B cell (primary cell): ENCODE measurements around the gene PIM2. TPM values are rescaled to one million over a fixed set of nuclear protein-coding genes. Genes with fewer than 3 reads are reported as not detected.

Source experiments
- ATAC-seq: fragments of 200-7000 bp; cut with Tn5 transposase; one replicate; pipeline ENCODE4 v1.10.0; 2021; ENCODE audit warnings: low read depth, mild to moderate bottlenecking, moderate number of reproducible peaks, moderate library complexity
- CTCF ChIA-PET: fragments of 350-600 bp; sonication (Branson Sonifier 250); formaldehyde crosslinking; loops from one replicate; lab custom pipeline; 2021; ENCODE audit warnings: antibody characterized with exemption, inconsistent platforms; lab: Charles Lee
- POLR2A ChIA-PET: fragments of 350-600 bp; sonication (Branson Sonifier 250); formaldehyde crosslinking; loops from one replicate; lab custom pipeline; 2021; ENCODE audit warnings: antibody characterized with exemption; lab: Charles Lee
- DNase-seq: peaks from one replicate; pipeline ENCODE4 v3.0.0; 2013
- H2AFZ ChIP-seq: 2 replicates; pipeline ENCODE4 v1.6.1; 2012; ENCODE audit warnings: mild to moderate bottlenecking, low read depth, low read length; ENCODE audit not compliant: insufficient read depth, poor library complexity, severe bottlenecking
- H3K27ac ChIP-seq, 2 donors: 1 replicate in 1 of 2; 2 replicates in 1 of 2; pipeline ENCODE4 v1.5.1; 2012 to 2013; ENCODE audit warnings: low read length in 2 of 2, mild to moderate bottlenecking in 2 of 2, moderate library complexity in 1 of 2
- H3K27me3 ChIP-seq, 4 experiments: fragments of 200-600 bp in 1 of 4; sonication (generic) in 1 of 4; replicated peaks in 1 of 4; 1 replicate in 2 of 4; 2 replicates in 2 of 4; pipeline versions ENCODE4 v1.6.1 to v1.7.0; 2013 to 2016; ENCODE audit warnings: low read length in 3 of 4, mild to moderate bottlenecking in 2 of 4, mixed read lengths in 1 of 4, moderate library complexity in 1 of 4; ENCODE audit not compliant: insufficient read depth in 4 of 4, control insufficient read depth in 3 of 4; ENCODE audit errors: control extremely low read depth in 1 of 4
- H3K36me3 ChIP-seq, 2 experiments: replicated peaks in 1 of 2; 1 replicate in 1 of 2; 2 replicates in 1 of 2; pipeline versions ENCODE4 v1.6.1 to v1.7.1; 2013; ENCODE audit warnings: low read length in 1 of 2; ENCODE audit not compliant: insufficient read depth in 2 of 2, control insufficient read depth in 1 of 2; ENCODE audit errors: control extremely low read depth in 1 of 2, extremely low read depth in 1 of 2
- H3K4me1 ChIP-seq, 2 donors: fragments of 200-600 bp in 1 of 2; sonication (generic) in 1 of 2; 1 replicate in 1 of 2; 2 replicates in 1 of 2; pipeline versions ENCODE4 v1.5.1 to v1.6.1; 2013 to 2017; ENCODE audit warnings: low read length in 2 of 2; ENCODE audit not compliant: control insufficient read depth in 2 of 2, insufficient read depth in 2 of 2
- H3K4me2 ChIP-seq: replicated peaks from 2 replicates; pipeline ENCODE3; 2012; ENCODE audit warnings: mild to moderate bottlenecking, low read depth, low read length; ENCODE audit not compliant: poor library complexity, severe bottlenecking
- H3K4me3 ChIP-seq, 5 experiments: fragments of 200-600 bp in 1 of 5; sonication (generic) in 1 of 5; 1 replicate in 3 of 5; 2 replicates in 2 of 5; pipeline versions ENCODE4 v1.5.1 to v1.7.0; 2011 to 2016; ENCODE audit warnings: low read length in 4 of 5, mild to moderate bottlenecking in 4 of 5, low read depth in 2 of 5, control low read depth in 1 of 5, moderate library complexity in 1 of 5; ENCODE audit not compliant: insufficient read depth in 1 of 5; ENCODE audit errors: control extremely low read depth in 1 of 5, extremely low read depth in 1 of 5
- H3K79me2 ChIP-seq: fragments of 200-600 bp; sonication (generic); one replicate; pipeline ENCODE4 v1.6.0; 2016; ENCODE audit warnings: low read length; ENCODE audit not compliant: control insufficient read depth, insufficient read depth
- H3K9ac ChIP-seq: fragments of 200-600 bp; sonication (generic); 2 replicates; pipeline ENCODE4 v1.6.1; 2017; ENCODE audit warnings: mild to moderate bottlenecking, low read length, moderate library complexity
- H3K9me3 ChIP-seq, 3 donors: one replicate each; pipeline versions ENCODE4 v1.6.1 to v1.7.1; 2013; ENCODE audit warnings: low read length in 2 of 3; ENCODE audit not compliant: control insufficient read depth in 2 of 3, insufficient read depth in 1 of 3; ENCODE audit errors: control extremely low read depth in 1 of 3
- H4K20me1 ChIP-seq: 2 replicates; pipeline ENCODE4 v1.6.0; 2012; ENCODE audit warnings: mild to moderate bottlenecking, low read length; ENCODE audit not compliant: insufficient read depth, control insufficient read depth, poor library complexity, severe bottlenecking
- H3K27ac Mint-ChIP-seq: one replicate; pipeline ENCODE4 v1.8.0; 2021; ENCODE audit warnings: mixed read lengths
- H3K27me3 Mint-ChIP-seq: one replicate; pipeline ENCODE4 v1.8.0; 2021; ENCODE audit warnings: mixed read lengths
- H3K4me1 Mint-ChIP-seq: one replicate; pipeline ENCODE4 v1.8.0; 2021; ENCODE audit warnings: mixed read lengths
- H3K4me3 Mint-ChIP-seq: one replicate; pipeline ENCODE4 v1.8.0; 2021; ENCODE audit warnings: mixed read lengths
- H3K9me3 Mint-ChIP-seq: one replicate; pipeline ENCODE4 v1.8.0; 2022; ENCODE audit warnings: mixed read lengths; ENCODE audit not compliant: insufficient read depth
- EZH2 ChIP-seq: IDR thresholded peaks from 2 replicates; pipeline ENCODE4 v1.6.1; 2012; ENCODE audit warnings: borderline replicate concordance, low read depth, mild to moderate bottlenecking, moderate library complexity, low read length; ENCODE audit not compliant: insufficient read depth, poor library complexity, severe bottlenecking
- WGBS: methylation state at CpG from one replicate; pipeline ENCODE4 v1.1.5; 2013; ENCODE audit warnings: missing lambda C conversion rate; ENCODE audit not compliant: insufficient coverage; 5-methylcytosine and 5-hydroxymethylcytosine counted together
- intact Hi-C: fragments of 100-400 bp; cut with micrococcal nuclease; formaldehyde crosslinking; loops from one replicate; pipeline ENCODE4 v1.10.0; 2022
- polyA plus RNA-seq: library from polyadenylated mRNA; depleted of rRNA; stranded (reverse); fragments of >200 nt; gene quantifications from 2 replicates; pipeline ENCODE4 v1.2.3, GENCODE V29; 2012
- total RNA-seq, 2 donors: library from RNA; stranded (reverse); fragments of 120-200 nt in 1 of 2; gene quantifications; 1 replicate in 1 of 2; 2 replicates in 1 of 2; pipeline versions ENCODE4 v1.2.3 to v1.2.4, GENCODE V29; 2013 to 2022
- TF ChIP-seq, protein P1 (sequence below): fragments of 200-600 bp; IDR thresholded peaks from one replicate; pipeline ENCODE4 v1.8.0; 2022; ENCODE audit warnings: antibody characterized with exemption, mild to moderate bottlenecking

PIM2 gene
- total and polyA plus RNA-seq, 2 donors (not counting 1 experiment from before 2014, with no cell fraction given) = 276 to 315 TPM

DNA sequence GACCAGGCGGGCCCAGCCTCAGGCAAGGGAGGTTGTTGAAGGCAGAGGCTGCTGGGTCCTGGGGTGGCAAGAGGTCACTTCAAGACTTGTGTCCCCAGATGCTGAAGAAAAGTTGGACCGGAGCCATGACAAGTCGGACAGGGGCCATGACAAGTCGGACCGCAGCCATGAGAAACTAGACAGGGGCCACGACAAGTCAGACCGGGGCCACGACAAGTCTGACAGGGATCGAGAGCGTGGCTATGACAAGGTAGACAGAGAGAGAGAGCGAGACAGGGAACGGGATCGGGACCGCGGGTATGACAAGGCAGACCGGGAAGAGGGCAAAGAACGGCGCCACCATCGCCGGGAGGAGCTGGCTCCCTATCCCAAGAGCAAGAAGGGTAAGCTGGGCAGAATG is 16.7 kb downstream of the PIM2 start:
- no peaks in the 10 kb centered on the region for H3K9me3 ChIP-seq
- H3K4me3 ChIP-seq = no peak overlapping the region
- Mint-ChIP-seq H3K27me3 (no peaks in the 10 kb centered on the region), H3K4me3 (no peak overlapping the region), H3K4me1 (peaks cover 12% of the 10 kb centered on the region), H3K27ac (peak overlapping the region; percentile 65), H3K9me3 (no peaks in the 10 kb centered on the region)
- intact Hi-C loops = no loop called here
- peaks cover 8% of the 10 kb centered on the region for H4K20me1 ChIP-seq
- H3K9ac ChIP-seq = no peak overlapping the region
- ChIA-PET CTCF (interaction anchor here (1.5 kb wide), 1 partner anchor 44 kb away, joined by 5 read pairs; no protein-coding TSS in a partner anchor), POLR2A (no interaction called here)
- peaks cover 11% of the 10 kb centered on the region for H3K79me2 ChIP-seq
- peaks cover 2 to 24% of the 10 kb centered on the region in 2 experiments for H3K36me3 ChIP-seq
- peaks cover 7 to 14% of the 10 kb centered on the region in 2 donors for H3K4me1 ChIP-seq
- no peak overlapping the region for H2AFZ ChIP-seq
- ATAC-seq (no peak), DNase-seq (no peak)
- TF ChIP-seq, protein P1, sequence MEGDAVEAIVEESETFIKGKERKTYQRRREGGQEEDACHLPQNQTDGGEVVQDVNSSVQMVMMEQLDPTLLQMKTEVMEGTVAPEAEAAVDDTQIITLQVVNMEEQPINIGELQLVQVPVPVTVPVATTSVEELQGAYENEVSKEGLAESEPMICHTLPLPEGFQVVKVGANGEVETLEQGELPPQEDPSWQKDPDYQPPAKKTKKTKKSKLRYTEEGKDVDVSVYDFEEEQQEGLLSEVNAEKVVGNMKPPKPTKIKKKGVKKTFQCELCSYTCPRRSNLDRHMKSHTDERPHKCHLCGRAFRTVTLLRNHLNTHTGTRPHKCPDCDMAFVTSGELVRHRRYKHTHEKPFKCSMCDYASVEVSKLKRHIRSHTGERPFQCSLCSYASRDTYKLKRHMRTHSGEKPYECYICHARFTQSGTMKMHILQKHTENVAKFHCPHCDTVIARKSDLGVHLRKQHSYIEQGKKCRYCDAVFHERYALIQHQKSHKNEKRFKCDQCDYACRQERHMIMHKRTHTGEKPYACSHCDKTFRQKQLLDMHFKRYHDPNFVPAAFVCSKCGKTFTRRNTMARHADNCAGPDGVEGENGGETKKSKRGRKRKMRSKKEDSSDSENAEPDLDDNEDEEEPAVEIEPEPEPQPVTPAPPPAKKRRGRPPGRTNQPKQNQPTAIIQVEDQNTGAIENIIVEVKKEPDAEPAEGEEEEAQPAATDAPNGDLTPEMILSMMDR = no peak
- no peak for TF ChIP-seq EZH2
- no peaks in the 10 kb centered on the region for H3K27me3 ChIP-seq
- H3K4me2 ChIP-seq = no peak overlapping the region
- 98% methylated on average over 9 of the region's 20 CpGs for WGBS
- no peak overlapping the region for H3K27ac ChIP-seq

- ChIA-PET POLR2A (no interaction called here), CTCF (interaction anchor here (1.4 kb wide), 1 partner anchor 10 kb away, joined by 3 read pairs; no protein-coding TSS in a partner anchor)
- H3K27ac Mint-ChIP-seq = no peak overlapping the region
- DNase-seq (no peak), ATAC-seq (no peak)
- Histone ChIP-seq H3K27me3 (no peaks in the 10 kb centered on the region), H3K4me3 (no peak overlapping the region), H4K20me1 (peaks cover 8% of the 10 kb centered on the region), H3K9ac (no peak overlapping the region), H3K27ac (no peak overlapping the region), H3K9me3 (no peaks in the 10 kb centered on the region), H2AFZ (no peak overlapping the region), H3K4me1 (peaks cover 12 to 20% of the 10 kb centered on the region in 2 donors), H3K79me2 (peaks cover 22% of the 10 kb centered on the region), H3K4me2 (no peak overlapping the region), H3K36me3 (peaks cover 2 to 24% of the 10 kb centered on the region in 2 experiments)
- no peaks in the 10 kb centered on the region for H3K9me3 Mint-ChIP-seq
- no peaks in the 10 kb centered on the region for H3K27me3 Mint-ChIP-seq
- WGBS = no CpG with 5 or more reads among the region's 7 CpGs
- peaks cover 17% of the 10 kb centered on the region for H3K4me1 Mint-ChIP-seq
- intact Hi-C loops = no loop called here
- no peak overlapping the region for H3K4me3 Mint-ChIP-seq
- TF ChIP-seq EZH2 = no peak
These were observed 17.8 kb downstream of the PIM2 start for GRCh38 chrX:48901069-48901468.
